ENCODE data around the gene KCNK10.

Gene KCNK10

GRCh38 chr14:88300817-88301216, 22.3 kb downstream of the KCNK10 start:
- Histone ChIP-seq H3K27ac (ENCODE audit: low read depth, low read length) (no peak overlapping the region), H3K27me3 (ENCODE audit: control insufficient read depth in 1 of 2, insufficient read depth in 2 of 2, low read length in 2 of 2) (peaks cover 0 to 3% of the 10 kb centered on the region in 2 donors), H3K9me3 (ENCODE audit: control insufficient read depth in 1 of 2, low read length in 2 of 2) (no peaks in the 10 kb centered on the region), H3K36me3 (ENCODE audit: control insufficient read depth in 1 of 2, insufficient read depth in 2 of 2, low read length in 2 of 2) (no peaks in the 10 kb centered on the region), H3K4me1 (ENCODE audit: control insufficient read depth in 1 of 2, insufficient read depth in 2 of 2, low read length in 2 of 2) (no peaks in the 10 kb centered on the region), H3K9ac (ENCODE audit: low read depth in 1 of 2, low read length in 2 of 2) (no peak overlapping the region), H3K4me3 (ENCODE audit: low read depth in 1 of 2, low read length in 2 of 2) (no peak overlapping the region)

- Histone ChIP-seq H3K9me3 (ENCODE audit: control insufficient read depth in 1 of 2, low read length in 2 of 2) (no peaks in the 10 kb centered on the region), H3K27me3 (ENCODE audit: control insufficient read depth in 1 of 2, insufficient read depth in 2 of 2, low read length in 2 of 2) (peaks cover 0 to 3% of the 10 kb centered on the region in 2 donors), H3K4me1 (ENCODE audit: control insufficient read depth in 1 of 2, insufficient read depth in 2 of 2, low read length in 2 of 2) (no peaks in the 10 kb centered on the region), H3K27ac (ENCODE audit: low read depth, low read length) (no peak overlapping the region), H3K36me3 (ENCODE audit: control insufficient read depth in 1 of 2, insufficient read depth in 2 of 2, low read length in 2 of 2) (no peaks in the 10 kb centered on the region), H3K4me3 (ENCODE audit: low read depth in 1 of 2, low read length in 2 of 2) (no peak overlapping the region), H3K9ac (ENCODE audit: low read depth in 1 of 2, low read length in 2 of 2) (no peak overlapping the region)
These were observed 23.1 kb downstream of the KCNK10 start for GRCh38 chr14:88299865-88300530.

GRCh38 chr14:88297306-88297705, 25.8 kb downstream of the KCNK10 start:
- Histone ChIP-seq H3K4me1 (ENCODE audit: control insufficient read depth in 1 of 2, insufficient read depth in 2 of 2, low read length in 2 of 2) (no peaks in the 10 kb centered on the region), H3K36me3 (ENCODE audit: control insufficient read depth in 1 of 2, insufficient read depth in 2 of 2, low read length in 2 of 2) (no peaks in the 10 kb centered on the region), H3K9ac (ENCODE audit: low read depth in 1 of 2, low read length in 2 of 2) (no peak overlapping the region), H3K4me3 (ENCODE audit: low read depth in 1 of 2, low read length in 2 of 2) (no peak overlapping the region), H3K27me3 (ENCODE audit: control insufficient read depth in 1 of 2, insufficient read depth in 2 of 2, low read length in 2 of 2) (no peaks in the 10 kb centered on the region), H3K27ac (ENCODE audit: low read depth, low read length) (no peak overlapping the region), H3K9me3 (ENCODE audit: control insufficient read depth in 1 of 2, low read length in 2 of 2) (no peaks in the 10 kb centered on the region)

- Histone ChIP-seq H3K27ac (ENCODE audit: low read depth, low read length) (no peak overlapping the region), H3K27me3 (ENCODE audit: control insufficient read depth in 1 of 2, insufficient read depth in 2 of 2, low read length in 2 of 2) (peaks cover 0 to 3% of the 10 kb centered on the region in 2 donors), H3K4me1 (ENCODE audit: control insufficient read depth in 1 of 2, insufficient read depth in 2 of 2, low read length in 2 of 2) (no peaks in the 10 kb centered on the region), H3K9me3 (ENCODE audit: control insufficient read depth in 1 of 2, low read length in 2 of 2) (no peaks in the 10 kb centered on the region), H3K9ac (ENCODE audit: low read depth in 1 of 2, low read length in 2 of 2) (no peak overlapping the region), H3K4me3 (ENCODE audit: low read depth in 1 of 2, low read length in 2 of 2) (no peak overlapping the region), H3K36me3 (ENCODE audit: control insufficient read depth in 1 of 2, insufficient read depth in 2 of 2, low read length in 2 of 2) (no peaks in the 10 kb centered on the region)
These were observed 26.7 kb downstream of the KCNK10 start for GRCh38 chr14:88296351-88296750.

- H3K9me3 ChIP-seq (ENCODE audit: control insufficient read depth in 1 of 2, low read length in 2 of 2): no peaks in the 10 kb centered on the region
- H3K27ac ChIP-seq (ENCODE audit: low read depth, low read length): no peak overlapping the region
- H3K27me3 ChIP-seq (ENCODE audit: control insufficient read depth in 1 of 2, insufficient read depth in 2 of 2, low read length in 2 of 2): peaks cover 3 to 6% of the 10 kb centered on the region in 2 donors
- H3K4me1 ChIP-seq (ENCODE audit: control insufficient read depth in 1 of 2, insufficient read depth in 2 of 2, low read length in 2 of 2): no peaks in the 10 kb centered on the region
- H3K9ac ChIP-seq (ENCODE audit: low read depth in 1 of 2, low read length in 2 of 2): no peak overlapping the region
- no peaks in the 10 kb centered on the region for H3K36me3 ChIP-seq (ENCODE audit: control insufficient read depth in 1 of 2, insufficient read depth in 2 of 2, low read length in 2 of 2)
- H3K4me3 ChIP-seq (ENCODE audit: low read depth in 1 of 2, low read length in 2 of 2): no peak overlapping the region
These were observed 33.1 kb downstream of the KCNK10 start for GRCh38 chr14:88289996-88290395.

- Histone ChIP-seq H3K4me3 (ENCODE audit: low read depth in 1 of 2, low read length in 2 of 2) (no peak overlapping the region), H3K27ac (ENCODE audit: low read depth, low read length) (no peak overlapping the region), H3K4me1 (ENCODE audit: control insufficient read depth in 1 of 2, insufficient read depth in 2 of 2, low read length in 2 of 2) (no peaks in the 10 kb centered on the region), H3K9me3 (ENCODE audit: control insufficient read depth in 1 of 2, low read length in 2 of 2) (no peaks in the 10 kb centered on the region), H3K36me3 (ENCODE audit: control insufficient read depth in 1 of 2, insufficient read depth in 2 of 2, low read length in 2 of 2) (no peaks in the 10 kb centered on the region), H3K27me3 (ENCODE audit: control insufficient read depth in 1 of 2, insufficient read depth in 2 of 2, low read length in 2 of 2) (peaks cover 3 to 6% of the 10 kb centered on the region in 2 donors), H3K9ac (ENCODE audit: low read depth in 1 of 2, low read length in 2 of 2) (no peak overlapping the region)
These were observed 33.8 kb downstream of the KCNK10 start for GRCh38 chr14:88289234-88289633.

- H3K9me3 ChIP-seq (ENCODE audit: control insufficient read depth in 1 of 2, low read length in 2 of 2): no peaks in the 10 kb centered on the region
- no peak overlapping the region for H3K4me3 ChIP-seq (ENCODE audit: low read depth in 1 of 2, low read length in 2 of 2)
- no peaks in the 10 kb centered on the region for H3K4me1 ChIP-seq (ENCODE audit: control insufficient read depth in 1 of 2, insufficient read depth in 2 of 2, low read length in 2 of 2)
- no peaks in the 10 kb centered on the region for H3K36me3 ChIP-seq (ENCODE audit: control insufficient read depth in 1 of 2, insufficient read depth in 2 of 2, low read length in 2 of 2)
- peaks cover 0 to 6% of the 10 kb centered on the region in 2 donors for H3K27me3 ChIP-seq (ENCODE audit: control insufficient read depth in 1 of 2, insufficient read depth in 2 of 2, low read length in 2 of 2)
- no peak overlapping the region for H3K27ac ChIP-seq (ENCODE audit: low read depth, low read length)
- H3K9ac ChIP-seq (ENCODE audit: low read depth in 1 of 2, low read length in 2 of 2): no peak overlapping the region
These were observed 36.8 kb downstream of the KCNK10 start for GRCh38 chr14:88286309-88286708.

GRCh38 chr14:88281447-88281846, 41.6 kb downstream of the KCNK10 start:
- no peak overlapping the region for H3K27ac ChIP-seq (ENCODE audit: low read depth, low read length)
- H3K27me3 ChIP-seq (ENCODE audit: control insufficient read depth in 1 of 2, insufficient read depth in 2 of 2, low read length in 2 of 2): peaks cover 0 to 3% of the 10 kb centered on the region in 2 donors
- no peaks in the 10 kb centered on the region for H3K4me1 ChIP-seq (ENCODE audit: control insufficient read depth in 1 of 2, insufficient read depth in 2 of 2, low read length in 2 of 2)
- H3K36me3 ChIP-seq (ENCODE audit: control insufficient read depth in 1 of 2, insufficient read depth in 2 of 2, low read length in 2 of 2): no peaks in the 10 kb centered on the region
- no peaks in the 10 kb centered on the region for H3K9me3 ChIP-seq (ENCODE audit: control insufficient read depth in 1 of 2, low read length in 2 of 2)
- H3K4me3 ChIP-seq (ENCODE audit: low read depth in 1 of 2, low read length in 2 of 2): no peak overlapping the region
- no peak overlapping the region for H3K9ac ChIP-seq (ENCODE audit: low read depth in 1 of 2, low read length in 2 of 2)

GRCh38 chr14:88276923-88277596, 46.0 kb downstream of the KCNK10 start:
- H3K9me3 ChIP-seq (ENCODE audit: control insufficient read depth in 1 of 2, low read length in 2 of 2): no peaks in the 10 kb centered on the region
- no peak overlapping the region for H3K9ac ChIP-seq (ENCODE audit: low read depth in 1 of 2, low read length in 2 of 2)
- H3K4me1 ChIP-seq (ENCODE audit: control insufficient read depth in 1 of 2, insufficient read depth in 2 of 2, low read length in 2 of 2): peaks cover 0 to under 1% of the 10 kb centered on the region in 2 donors
- H3K27me3 ChIP-seq (ENCODE audit: control insufficient read depth in 1 of 2, insufficient read depth in 2 of 2, low read length in 2 of 2): peaks cover 0 to 3% of the 10 kb centered on the region in 2 donors
- no peak overlapping the region for H3K27ac ChIP-seq (ENCODE audit: low read depth, low read length)
- H3K36me3 ChIP-seq (ENCODE audit: control insufficient read depth in 1 of 2, insufficient read depth in 2 of 2, low read length in 2 of 2): no peaks in the 10 kb centered on the region
- H3K4me3 ChIP-seq (ENCODE audit: low read depth in 1 of 2, low read length in 2 of 2): no peak overlapping the region

GRCh38 chr14:88272390-88273269, 50.4 kb downstream of the KCNK10 start:
- Histone ChIP-seq H3K36me3 (ENCODE audit: control insufficient read depth in 1 of 2, insufficient read depth in 2 of 2, low read length in 2 of 2) (no peaks in the 10 kb centered on the region), H3K4me3 (ENCODE audit: low read depth in 1 of 2, low read length in 2 of 2) (no peak overlapping the region), H3K4me1 (ENCODE audit: control insufficient read depth in 1 of 2, insufficient read depth in 2 of 2, low read length in 2 of 2) (peaks cover 13 to 18% of the 10 kb centered on the region in 2 donors), H3K27ac (ENCODE audit: low read depth, low read length) (no peak overlapping the region), H3K9ac (ENCODE audit: low read depth in 1 of 2, low read length in 2 of 2) (no peak overlapping the region), H3K27me3 (ENCODE audit: control insufficient read depth in 1 of 2, insufficient read depth in 2 of 2, low read length in 2 of 2) (no peaks in the 10 kb centered on the region), H3K9me3 (ENCODE audit: control insufficient read depth in 1 of 2, low read length in 2 of 2) (no peaks in the 10 kb centered on the region)
